ENCODE data around the gene SLC12A5. TPM values are rescaled to one million over a fixed set of nuclear protein-coding genes. Genes with fewer than 3 reads are reported as not detected.

The SLC12A5 gene
- total RNA-seq, 4 donors from 2014 or later = not detected

DNA sequence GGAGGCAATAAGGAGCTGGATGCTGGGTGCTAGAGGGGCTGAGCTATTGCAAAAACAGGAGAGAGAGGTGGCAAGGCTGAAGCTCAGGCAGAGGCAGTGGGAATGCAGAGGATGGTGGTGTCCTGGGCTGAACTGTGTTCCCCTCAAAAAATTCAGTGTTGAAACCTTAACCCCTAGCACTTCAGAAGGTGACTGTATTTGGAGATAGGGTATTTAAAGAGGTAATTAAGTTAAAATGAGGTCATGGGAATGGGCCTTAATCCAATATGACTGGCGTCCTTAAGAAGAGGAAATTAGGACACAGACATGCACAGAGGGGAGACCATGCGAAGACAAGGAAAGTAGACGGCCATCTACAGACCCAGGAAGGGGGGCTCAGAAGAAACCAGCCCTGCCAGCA is 31.8 kb upstream of the SLC12A5 start:
- TF ChIP-seq EP300 (IDR thresholded peaks at IDR 0.05) = no peak
- 26 to 28% methylated on average over 3 of the region's 3 CpGs for WGBS, 2 donors (ENCODE audit: low coverage in 1 of 2)
- no peak overlapping the region for H3K27ac ChIP-seq
- no peaks in the 10 kb centered on the region for H3K4me1 ChIP-seq
- H3K27me3 ChIP-seq = peaks cover 96% of the 10 kb centered on the region
- ATAC-seq = no peak
- H3K36me3 ChIP-seq = no peaks in the 10 kb centered on the region
- H3K9me3 ChIP-seq = no peaks in the 10 kb centered on the region
- no peak overlapping the region for H3K4me3 ChIP-seq

DNA sequence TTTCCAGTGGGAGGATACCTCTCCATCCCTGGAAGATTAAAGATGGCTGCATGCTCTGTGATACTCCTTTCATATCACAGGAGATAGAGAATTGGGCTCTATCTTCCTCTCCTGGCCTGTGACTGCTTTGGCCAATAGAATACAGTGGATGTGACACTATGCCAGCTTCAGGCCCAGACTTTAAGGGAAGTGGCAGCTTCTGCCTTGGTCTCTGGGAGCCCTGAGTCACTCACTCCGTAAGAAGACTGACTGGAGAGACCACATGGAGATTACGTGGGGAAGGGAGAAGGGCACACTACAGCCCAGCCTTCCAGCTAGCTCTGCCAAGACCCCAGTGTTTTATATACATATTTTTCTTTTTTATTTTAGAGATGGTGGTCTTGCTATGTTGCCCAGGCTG is 30.7 kb upstream of the SLC12A5 start:
- Histone ChIP-seq H3K27ac (no peak overlapping the region), H3K36me3 (no peaks in the 10 kb centered on the region), H3K9me3 (no peaks in the 10 kb centered on the region), H3K4me1 (no peaks in the 10 kb centered on the region), H3K4me3 (no peak overlapping the region), H3K27me3 (peaks cover 95% of the 10 kb centered on the region)
- TF ChIP-seq POLR2A (IDR thresholded peaks at IDR 0.05) (no peak), EP300 (IDR thresholded peaks at IDR 0.05) (no peak), POLR2AphosphoS5 (IDR thresholded peaks at IDR 0.05) (no peak)
- TF ChIP-seq, protein P1, sequence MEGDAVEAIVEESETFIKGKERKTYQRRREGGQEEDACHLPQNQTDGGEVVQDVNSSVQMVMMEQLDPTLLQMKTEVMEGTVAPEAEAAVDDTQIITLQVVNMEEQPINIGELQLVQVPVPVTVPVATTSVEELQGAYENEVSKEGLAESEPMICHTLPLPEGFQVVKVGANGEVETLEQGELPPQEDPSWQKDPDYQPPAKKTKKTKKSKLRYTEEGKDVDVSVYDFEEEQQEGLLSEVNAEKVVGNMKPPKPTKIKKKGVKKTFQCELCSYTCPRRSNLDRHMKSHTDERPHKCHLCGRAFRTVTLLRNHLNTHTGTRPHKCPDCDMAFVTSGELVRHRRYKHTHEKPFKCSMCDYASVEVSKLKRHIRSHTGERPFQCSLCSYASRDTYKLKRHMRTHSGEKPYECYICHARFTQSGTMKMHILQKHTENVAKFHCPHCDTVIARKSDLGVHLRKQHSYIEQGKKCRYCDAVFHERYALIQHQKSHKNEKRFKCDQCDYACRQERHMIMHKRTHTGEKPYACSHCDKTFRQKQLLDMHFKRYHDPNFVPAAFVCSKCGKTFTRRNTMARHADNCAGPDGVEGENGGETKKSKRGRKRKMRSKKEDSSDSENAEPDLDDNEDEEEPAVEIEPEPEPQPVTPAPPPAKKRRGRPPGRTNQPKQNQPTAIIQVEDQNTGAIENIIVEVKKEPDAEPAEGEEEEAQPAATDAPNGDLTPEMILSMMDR (IDR thresholded peaks at IDR 0.05) = no peak
- ATAC-seq = peak; percentile 57
- 17 to 48% methylated on average over 1 to 2 of the region's 2 CpGs for WGBS, 2 donors (ENCODE audit: low coverage in 1 of 2)

DNA sequence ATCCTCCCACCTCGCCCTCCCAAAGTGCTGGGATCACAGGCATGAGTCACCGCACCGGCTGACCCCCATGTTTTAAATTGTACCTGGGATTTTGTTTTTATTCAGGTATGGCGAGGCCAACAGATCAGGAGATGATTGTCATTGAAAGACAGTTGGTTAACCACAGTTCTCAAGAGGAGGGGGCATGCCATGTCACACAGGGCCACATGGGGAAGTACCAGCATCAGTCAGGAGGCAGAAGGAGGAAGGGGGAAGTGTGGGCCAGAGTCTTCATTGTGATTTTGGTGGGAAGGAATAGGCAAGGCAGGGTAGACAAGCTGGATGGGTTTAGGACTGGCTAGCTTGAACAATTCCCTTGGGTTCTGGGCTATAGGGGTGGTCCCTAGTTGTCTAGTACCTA is 30.3 kb upstream of the SLC12A5 start:
- no peaks in the 10 kb centered on the region for H3K9me3 ChIP-seq
- TF ChIP-seq POLR2A (IDR thresholded peaks at IDR 0.05) = no peak
- no peak for TF ChIP-seq EP300 (IDR thresholded peaks at IDR 0.05)
- TF ChIP-seq POLR2AphosphoS5 (IDR thresholded peaks at IDR 0.05) = no peak
- TF ChIP-seq, protein P1 (IDR thresholded peaks at IDR 0.05) = no peak
- H3K27ac ChIP-seq = no peak overlapping the region
- no peak for ATAC-seq
- no peaks in the 10 kb centered on the region for H3K36me3 ChIP-seq
- H3K4me3 ChIP-seq = no peak overlapping the region
- H3K27me3 ChIP-seq = peaks cover 95% of the 10 kb centered on the region
- 64% methylated on average over 4 of the region's 4 CpGs; no CpG with 5 or more reads in 1 of the 2 donors for WGBS, 2 donors (ENCODE audit: low coverage in 1 of 2)
- no peaks in the 10 kb centered on the region for H3K4me1 ChIP-seq

DNA sequence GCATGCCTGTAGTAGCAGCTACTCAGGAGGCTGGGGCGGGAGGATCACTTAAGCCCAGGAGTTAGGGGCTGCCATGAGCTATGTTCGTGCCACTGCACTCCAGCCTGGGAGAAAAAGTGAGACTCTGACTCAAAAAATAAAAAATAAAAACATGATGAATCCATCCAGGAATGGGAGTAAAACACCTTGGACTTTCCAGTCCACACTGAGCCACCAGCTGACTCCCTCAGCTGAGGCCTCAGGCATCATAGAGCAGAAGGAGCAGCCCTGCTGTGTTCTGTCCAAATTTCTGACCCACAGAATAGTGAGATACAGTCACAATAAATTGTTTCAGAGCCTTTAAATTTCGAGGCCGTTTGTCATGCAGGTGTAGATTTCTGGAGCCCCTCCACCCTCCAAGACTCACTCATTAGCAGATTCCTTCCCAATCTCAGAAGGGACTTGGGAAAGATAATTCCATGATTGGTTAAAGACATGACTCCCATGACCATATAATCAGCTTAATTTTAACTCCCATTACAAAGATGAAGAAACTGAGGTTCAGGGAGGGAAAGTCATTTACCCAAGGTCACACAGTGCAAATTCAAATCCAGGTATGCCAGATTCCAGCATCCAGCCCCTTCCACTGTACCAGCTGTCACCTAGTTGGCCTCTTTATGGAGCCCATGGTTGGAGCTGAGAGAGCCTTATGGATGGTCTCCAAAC is 29.3 kb upstream of the SLC12A5 start:
- TF ChIP-seq POLR2A (IDR thresholded peaks at IDR 0.05) (no peak), POLR2AphosphoS5 (IDR thresholded peaks at IDR 0.05) (no peak), EP300 (IDR thresholded peaks at IDR 0.05) (no peak)
- TF ChIP-seq, protein P1 (IDR thresholded peaks at IDR 0.05) = no peak
- no peaks in the 10 kb centered on the region for H3K4me1 ChIP-seq
- no peak overlapping the region for H3K4me3 ChIP-seq
- no peaks in the 10 kb centered on the region for H3K36me3 ChIP-seq
- peaks cover 95% of the 10 kb centered on the region for H3K27me3 ChIP-seq
- no peak for ATAC-seq
- H3K9me3 ChIP-seq = no peaks in the 10 kb centered on the region
- 50 to 94% methylated on average over 1 to 2 of the region's 4 CpGs for WGBS, 2 donors (ENCODE audit: low coverage in 1 of 2)
- H3K27ac ChIP-seq = no peak overlapping the region

DNA sequence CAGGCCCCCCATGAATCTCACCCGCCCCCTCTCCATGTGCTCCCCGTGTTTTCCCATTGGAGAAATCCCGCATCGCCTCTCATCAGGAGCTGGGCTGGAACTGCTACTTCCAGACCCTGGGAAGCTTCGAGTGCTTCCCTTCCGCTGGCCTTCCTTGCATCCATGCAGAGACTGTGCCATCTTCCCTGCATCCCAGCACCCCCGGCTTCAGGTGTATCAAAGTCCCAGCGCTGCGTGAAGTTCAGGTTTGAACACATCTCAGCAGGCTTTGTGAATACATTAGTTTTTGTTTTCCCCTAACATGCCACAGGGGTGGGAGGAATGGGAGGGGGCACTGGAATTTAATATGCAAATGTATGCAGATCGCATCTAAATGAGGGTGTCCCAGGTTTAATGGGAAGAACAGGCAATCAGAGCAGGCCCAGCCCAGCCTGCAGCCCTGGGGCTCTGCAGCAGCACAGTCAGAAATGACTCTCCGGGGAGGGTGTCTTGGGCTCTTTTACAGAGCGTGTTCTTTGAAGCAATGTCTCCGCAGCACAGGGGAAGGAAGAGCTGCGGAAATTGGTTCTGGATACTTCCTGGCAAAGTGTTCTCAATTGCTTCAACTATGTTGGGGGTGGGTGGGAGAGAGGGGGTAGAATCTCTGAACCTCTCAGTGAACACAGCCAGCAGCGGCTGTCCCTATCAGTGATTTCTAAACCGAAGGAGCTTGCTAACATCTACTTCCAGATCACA is 28.6 kb upstream of the SLC12A5 start:
- Histone ChIP-seq H3K9me3 (no peaks in the 10 kb centered on the region), H3K4me1 (no peaks in the 10 kb centered on the region), H3K4me3 (no peak overlapping the region), H3K36me3 (no peaks in the 10 kb centered on the region), H3K27ac (no peak overlapping the region), H3K27me3 (peaks cover 95% of the 10 kb centered on the region)
- TF ChIP-seq POLR2AphosphoS5 (IDR thresholded peaks at IDR 0.05) (no peak), EP300 (IDR thresholded peaks at IDR 0.05) (no peak), POLR2A (IDR thresholded peaks at IDR 0.05) (no peak)
- TF ChIP-seq, protein P1 (IDR thresholded peaks at IDR 0.05) = no peak
- WGBS, 2 donors (ENCODE audit: low coverage in 1 of 2) = 0 to 35% methylated on average over 1 to 10 of the region's 16 CpGs
- ATAC-seq = no peak

All from gastroesophageal sphincter (tissue), 4 donors.